GM18519 (cell line): Measurements from ENCODE around the gene INHA.
A peak's percentile ranks its signal among the peaks of the same experiment; 100 is the strongest.

Experiments
- ATAC-seq: cut with Tn5 transposase; IDR thresholded peaks from one replicate; pipeline ENCODE4 v1.9.1; 2021; ENCODE audit warnings: mild to moderate bottlenecking, moderate library complexity; ENCODE audit not compliant: unreplicated experiment, low FRiP score

INHA gene

GRCh38 chr2:219572237-219573001 is at the start of gene INHA:
INHA (plus strand) TSS chr2:219572310; CDS start chr2:219572375, 65 bp downstream.
- ATAC-seq, result no peak

- no peak for ATAC-seq
Measured at GRCh38 chr2:219523031-219523671, 49.0 kb upstream of the INHA start.

- ATAC-seq, result no peak
Measured at GRCh38 chr2:219524817-219525216, 47.3 kb upstream of the INHA start.

- no peak for ATAC-seq
Measured at GRCh38 chr2:219525533-219526232, 46.4 kb upstream of the INHA start.

- ATAC-seq, result no peak
Measured at GRCh38 chr2:219526320-219527075, 45.6 kb upstream of the INHA start.

GRCh38 chr2:219527076-219527394 is 45.1 kb upstream of the INHA start:
- no peak for ATAC-seq

- no peak for ATAC-seq
Measured at GRCh38 chr2:219527472-219527871, 44.6 kb upstream of the INHA start.

- peak; percentile 83 for ATAC-seq
Measured at GRCh38 chr2:219530048-219530963, 41.8 kb upstream of the INHA start.

GRCh38 chr2:219531639-219532377 is 40.3 kb upstream of the INHA start:
- ATAC-seq, result no peak

- no peak for ATAC-seq
Measured at GRCh38 chr2:219532378-219532649, 39.8 kb upstream of the INHA start.

GRCh38 chr2:219533930-219534661 is 38.0 kb upstream of the INHA start:
- no peak for ATAC-seq

GRCh38 chr2:219536425-219536824 is 35.7 kb upstream of the INHA start:
- no peak for ATAC-seq

GRCh38 chr2:219536967-219537366 is 35.1 kb upstream of the INHA start:
- ATAC-seq, result no peak

GRCh38 chr2:219537657-219538488 is 34.2 kb upstream of the INHA start:
- ATAC-seq, result no peak

- no peak for ATAC-seq
Measured at GRCh38 chr2:219538504-219538951, 33.6 kb upstream of the INHA start.

GRCh38 chr2:219538956-219539788 is 32.9 kb upstream of the INHA start:
- ATAC-seq, result no peak
